IMR-90 (cell line): Measurements from ENCODE around the gene PRKAG2. TPM values are rescaled to one million over a fixed set of nuclear protein-coding genes. Genes with fewer than 3 reads are reported as not detected.

Experiments
- ATAC-seq: fragments of 200-7000 bp; cut with Tn5 transposase; 2 replicates; pipeline ENCODE4 v1.9.1; 2020; ENCODE audit warnings: low read depth, mild to moderate bottlenecking, moderate library complexity
- BruUV-seq: library from RNA; stranded (reverse); fragments of 400-500 nt; replicated peaks from 2 replicates; lab custom pipeline; 2021; lab: Mats Ljungman, UMichigan
- CTCF ChIA-PET: fragments of 300-600 bp; formaldehyde crosslinking; extraction: SDS; loops from one replicate; lab custom pipeline; 2021; ENCODE audit warnings: antibody characterized with exemption; lab: Yijun Ruan, JAX
- POLR2A ChIA-PET: fragments of 300-600 bp; sonication (Branson Sonifier 250); formaldehyde crosslinking; loops from one replicate; lab custom pipeline; 2022; ENCODE audit warnings: antibody characterized with exemption; ENCODE audit not compliant: unreplicated experiment; lab: Charles Lee
- DNase-seq: peaks from one replicate; pipeline ENCODE4 v3.0.0; 2013
- H2AFZ ChIP-seq: replicated peaks from 2 replicates; pipeline ENCODE3; 2013; ENCODE audit warnings: low read length, mild to moderate bottlenecking; ENCODE audit not compliant: poor library complexity
- H2AK5ac ChIP-seq: 2 replicates; pipeline ENCODE4 v1.6.1; 2013; ENCODE audit warnings: low read depth, low read length, inconsistent platforms
- H2AK9ac ChIP-seq: replicated peaks from 2 replicates; pipeline ENCODE3; 2013; ENCODE audit warnings: mild to moderate bottlenecking, low read depth, low read length, moderate library complexity; ENCODE audit not compliant: poor library complexity
- H2BK120ac ChIP-seq: 2 replicates; pipeline ENCODE4 v1.6.1; 2013; ENCODE audit warnings: low read depth, low read length, inconsistent platforms
- H2BK15ac ChIP-seq: 3 replicates; pipeline ENCODE4 v1.6.1; 2013; ENCODE audit warnings: low read depth, low read length, inconsistent platforms
- H2BK20ac ChIP-seq: 2 replicates; pipeline ENCODE4 v1.6.1; 2013; ENCODE audit warnings: low read depth, mild to moderate bottlenecking, inconsistent platforms, low read length, moderate library complexity
- H2BK5ac ChIP-seq: 2 replicates; pipeline ENCODE4 v1.6.1; 2013; ENCODE audit warnings: mild to moderate bottlenecking, low read depth, low read length, inconsistent platforms; ENCODE audit not compliant: poor library complexity, severe bottlenecking
- H3K14ac ChIP-seq: replicated peaks from 2 replicates; pipeline ENCODE4 v1.6.1; 2013; ENCODE audit warnings: low read depth, low read length, inconsistent platforms
- H3K18ac ChIP-seq: 2 replicates; pipeline ENCODE4 v1.6.1; 2013; ENCODE audit warnings: low read depth, low read length, control low read depth
- H3K23ac ChIP-seq: 2 replicates; pipeline ENCODE4 v1.6.1; 2013; ENCODE audit warnings: low read depth, low read length, inconsistent platforms
- H3K27ac ChIP-seq: 2 replicates; pipeline ENCODE4 v1.5.1; 2013; ENCODE audit warnings: mild to moderate bottlenecking, control low read depth, low read length; ENCODE audit not compliant: insufficient read depth
- H3K27me3 ChIP-seq: 2 replicates; pipeline ENCODE4 v1.6.1; 2013; ENCODE audit warnings: low read length; ENCODE audit not compliant: control insufficient read depth, insufficient read depth
- H3K36me3 ChIP-seq: 2 replicates; pipeline ENCODE4 v1.6.1; 2013; ENCODE audit warnings: low read length, mixed read lengths; ENCODE audit not compliant: control insufficient read depth, insufficient read depth
- H3K4ac ChIP-seq: 2 replicates; pipeline ENCODE4 v1.6.1; 2013; ENCODE audit warnings: low read depth, low read length, inconsistent platforms
- H3K4me1 ChIP-seq: 2 replicates; pipeline ENCODE4 v1.6.1; 2013; ENCODE audit warnings: low read length, mixed read lengths; ENCODE audit not compliant: control insufficient read depth, insufficient read depth
- H3K4me2 ChIP-seq: 2 replicates; pipeline ENCODE4 v1.6.1; 2013; ENCODE audit warnings: low read depth, mild to moderate bottlenecking, control low read depth, low read length, moderate library complexity
- H3K4me3 ChIP-seq: 2 replicates; pipeline ENCODE4 v1.5.1; 2013; ENCODE audit warnings: low read depth, mild to moderate bottlenecking, control low read depth, low read length, moderate library complexity; ENCODE audit not compliant: insufficient read depth
- H3K56ac ChIP-seq: 2 replicates; pipeline ENCODE4 v1.6.1; 2013; ENCODE audit warnings: low read length, inconsistent platforms; ENCODE audit not compliant: insufficient read depth; ENCODE audit errors: extremely low read depth
- H3K79me1 ChIP-seq, 2 experiments: 2 replicates each; pipeline ENCODE4 v1.6.1; 2013; ENCODE audit warnings: low read length in 2 of 2, inconsistent platforms in 1 of 2, low read depth in 1 of 2
- H3K9ac ChIP-seq: 2 replicates; pipeline ENCODE4 v1.6.1; 2013; ENCODE audit warnings: low read depth, low read length, control low read depth
- H3K9me1 ChIP-seq: 2 replicates; pipeline ENCODE4 v1.6.1; 2013; ENCODE audit warnings: low read length, inconsistent platforms; ENCODE audit not compliant: insufficient read depth
- H3K9me3 ChIP-seq: 2 replicates; pipeline ENCODE4 v1.6.1; 2013; ENCODE audit warnings: low read length; ENCODE audit not compliant: control insufficient read depth, insufficient read depth
- H4K20me1 ChIP-seq: 2 replicates; pipeline ENCODE4 v1.6.1; 2013; ENCODE audit warnings: low read length, inconsistent platforms; ENCODE audit not compliant: insufficient read depth
- H4K5ac ChIP-seq: 2 replicates; pipeline ENCODE4 v1.6.1; 2013; ENCODE audit warnings: mild to moderate bottlenecking, low read depth, low read length, control low read depth
- H4K8ac ChIP-seq, 2 experiments: 2 replicates each; pipeline ENCODE4 v1.6.1; 2013; ENCODE audit warnings: low read depth in 2 of 2, low read length in 2 of 2, control low read depth in 1 of 2, inconsistent platforms in 1 of 2
- H4K91ac ChIP-seq: 2 replicates; pipeline ENCODE4 v1.6.1; 2013; ENCODE audit warnings: low read depth, low read length, inconsistent platforms; ENCODE audit not compliant: insufficient read depth
- BHLHE40 ChIP-seq: fragments of 150-350 bp; IDR thresholded peaks from 2 replicates; pipeline ENCODE4 v1.6.1; 2016; ENCODE audit warnings: mild to moderate bottlenecking, low read depth, low read length
- CEBPB ChIP-seq: IDR thresholded peaks from 2 replicates; pipeline ENCODE4 v1.6.1; 2012; ENCODE audit warnings: low read depth, low read length, improper control_type of control experiment
- CHD1 ChIP-seq: IDR thresholded peaks from 2 replicates; pipeline ENCODE4 v1.6.1; 2012; ENCODE audit warnings: low read depth, low read length, improper control_type of control experiment
- CTCF ChIP-seq: conservative IDR thresholded peaks from 2 replicates; pipeline ENCODE4 v1.5.1; 2012; ENCODE audit warnings: mild to moderate bottlenecking, low read depth, low read length, improper control_type of control experiment
- FOS ChIP-seq: fragments of 150-350 bp; IDR thresholded peaks from 2 replicates; pipeline ENCODE4 v1.6.1; 2016; ENCODE audit warnings: low read depth, low read length
- MAFK ChIP-seq: IDR thresholded peaks from 2 replicates; pipeline ENCODE4 v1.6.1; 2012; ENCODE audit warnings: low read depth, low read length, improper control_type of control experiment
- MAZ ChIP-seq: IDR thresholded peaks from 2 replicates; pipeline ENCODE4 v1.6.1; 2012; ENCODE audit warnings: low read depth, mild to moderate bottlenecking, low read length, improper control_type of control experiment, moderate library complexity, borderline replicate concordance
- MXI1 ChIP-seq: IDR thresholded peaks from 2 replicates; pipeline ENCODE4 v1.6.1; 2012; ENCODE audit warnings: low read depth, mild to moderate bottlenecking, low read length, moderate library complexity, borderline replicate concordance
- NFE2L2 ChIP-seq: fragments of 150-350 bp; IDR thresholded peaks from 2 replicates; pipeline ENCODE4 v1.6.1; 2016; ENCODE audit warnings: low read depth, mild to moderate bottlenecking, low read length
- POLR2A ChIP-seq: IDR thresholded peaks from 2 replicates; pipeline ENCODE4 v1.6.1; 2012; ENCODE audit warnings: mild to moderate bottlenecking, low read depth, low read length
- RAD21 ChIP-seq: IDR thresholded peaks from 2 replicates; pipeline ENCODE4 v1.6.1; 2012; ENCODE audit warnings: low read length, improper control_type of control experiment
- RCOR1 ChIP-seq: IDR thresholded peaks from 2 replicates; pipeline ENCODE4 v1.6.1; 2012; ENCODE audit warnings: mild to moderate bottlenecking, low read length, improper control_type of control experiment; ENCODE audit not compliant: insufficient replicate concordance
- RFX5 ChIP-seq: IDR thresholded peaks from 2 replicates; pipeline ENCODE4 v1.8.0; 2012; ENCODE audit warnings: low read depth, mild to moderate bottlenecking, low read length, moderate library complexity
- SMC3 ChIP-seq: fragments of 150-350 bp; IDR thresholded peaks from 2 replicates; pipeline ENCODE4 v1.6.1; 2016; ENCODE audit warnings: low read depth, mild to moderate bottlenecking, antibody characterized with exemption, low read length, moderate library complexity
- USF2 ChIP-seq: fragments of 150-350 bp; IDR thresholded peaks from 2 replicates; pipeline ENCODE4 v1.6.1; 2017; ENCODE audit warnings: mild to moderate bottlenecking, antibody characterized with exemption, low read length, low read depth
- WGBS, 2 experiments: methylation state at CpG; one replicate each; pipeline versions ENCODE4 v1.1.5 to v1.1.7; 2013; ENCODE audit warnings: missing lambda C conversion rate in 2 of 2; ENCODE audit not compliant: insufficient read length in 1 of 2; ENCODE audit errors: extremely low coverage in 2 of 2; 5-methylcytosine and 5-hydroxymethylcytosine counted together
- dilution Hi-C: fragments of 300-500 bp; cut with HindIII; formaldehyde crosslinking; loops from one replicate; pipeline ENCODE4 v1.14.3; 2018; ENCODE audit warnings: low sequenced_read_pairs; ENCODE audit not compliant: unreplicated experiment
- in situ Hi-C: fragments of 300-500 bp; cut with MboI; formaldehyde crosslinking; loops from 3 replicates; pipeline ENCODE4 v1.14.3; 2019; ENCODE audit warnings: low sequenced_read_pairs, inconsistent platforms, mixed read lengths
- intact Hi-C: fragments of 100-400 bp; cut with micrococcal nuclease; formaldehyde crosslinking; loops from 2 replicates; pipeline ENCODE4 v1.10.0; 2022
- polyA plus RNA-seq, 3 experiments: library from polyadenylated mRNA; depleted of rRNA; stranded (reverse); fragments of >200 nt; gene quantifications; 2 replicates each; pipeline ENCODE4 v1.2.3, GENCODE V29; 2012; ENCODE audit warnings: low replicate concordance in 1 of 3
- total RNA-seq: library from RNA; depleted of rRNA; stranded (reverse); fragments of >200 nt; gene quantifications from 2 replicates; pipeline ENCODE4 v1.2.3, GENCODE V29; 2012
- TF ChIP-seq, protein P1 (sequence below): fragments of 150-350 bp; IDR thresholded peaks from 2 replicates; pipeline ENCODE4 v1.6.1; 2016; ENCODE audit warnings: low read depth, mild to moderate bottlenecking, low read length, moderate library complexity, borderline replicate concordance

The PRKAG2 gene
- total and polyA plus RNA-seq, 2 of the 4 experiments (the other 2 are of a cell fraction), result 15.4 to 21.6 TPM

GRCh38 chr7:151805191-151805590 is 71.7 kb downstream of the PRKAG2 start:
- H3K36me3 ChIP-seq, result no peaks in the 10 kb centered on the region
- TF ChIP-seq RFX5 (no peak), MXI1 (no peak), RCOR1 (no peak), CHD1 (no peak), NFE2L2 (no peak), RAD21 (no peak), POLR2A (no peak), CTCF (no peak), MAFK (no peak), MAZ (no peak), FOS (no peak), USF2 (no peak), BHLHE40 (no peak), CEBPB (no peak), SMC3 (no peak)
- TF ChIP-seq, protein P1, sequence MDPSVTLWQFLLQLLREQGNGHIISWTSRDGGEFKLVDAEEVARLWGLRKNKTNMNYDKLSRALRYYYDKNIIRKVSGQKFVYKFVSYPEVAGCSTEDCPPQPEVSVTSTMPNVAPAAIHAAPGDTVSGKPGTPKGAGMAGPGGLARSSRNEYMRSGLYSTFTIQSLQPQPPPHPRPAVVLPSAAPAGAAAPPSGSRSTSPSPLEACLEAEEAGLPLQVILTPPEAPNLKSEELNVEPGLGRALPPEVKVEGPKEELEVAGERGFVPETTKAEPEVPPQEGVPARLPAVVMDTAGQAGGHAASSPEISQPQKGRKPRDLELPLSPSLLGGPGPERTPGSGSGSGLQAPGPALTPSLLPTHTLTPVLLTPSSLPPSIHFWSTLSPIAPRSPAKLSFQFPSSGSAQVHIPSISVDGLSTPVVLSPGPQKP, result no peak
- H3K27ac ChIP-seq, result no peak overlapping the region
- H3K9me1 ChIP-seq, result 0 out of 2 replicates have a peak, but pooled peaks cover 2% of the 10 kb centered on the region
- no peak overlapping the region for H2BK20ac ChIP-seq
- no peaks in the 10 kb centered on the region for H3K4me1 ChIP-seq
- no peak overlapping the region for H4K5ac ChIP-seq
- H3K4ac ChIP-seq, result no peak overlapping the region
- no peak overlapping the region for H2BK5ac ChIP-seq
- no peak overlapping the region for H3K14ac ChIP-seq
- H3K56ac ChIP-seq, result no peak overlapping the region
- no peak overlapping the region for H3K4me2 ChIP-seq
- in situ Hi-C loops (no loop called here), intact Hi-C loops (no loop called here), dilution Hi-C loops (no loop called here)
- DNase-seq (no peak), ATAC-seq (no peak)
- H3K23ac ChIP-seq, result no peak overlapping the region
- no CpG with 5 or more reads among the region's 6 CpGs for WGBS, 2 experiments
- CTCF ChIA-PET, result no interaction called here
- peaks cover 51% of the 10 kb centered on the region for H3K27me3 ChIP-seq
- no peak overlapping the region for H2BK120ac ChIP-seq
- H4K8ac ChIP-seq, result no peak overlapping the region
- BruUV-seq, result no TSS peak
- H3K18ac ChIP-seq, result no peak overlapping the region
- no peak overlapping the region for H4K91ac ChIP-seq
- no peak overlapping the region for H2AK5ac ChIP-seq
- no peak overlapping the region for H3K9ac ChIP-seq
- no peaks in the 10 kb centered on the region for H4K20me1 ChIP-seq
- POLR2A ChIA-PET, result no interaction called here
- no peak overlapping the region for H3K4me3 ChIP-seq
- no peak overlapping the region for H2AFZ ChIP-seq
- H3K9me3 ChIP-seq, result no peaks in the 10 kb centered on the region
- no peaks in the 10 kb centered on the region for H3K79me1 ChIP-seq
- H2BK15ac ChIP-seq, result no peak overlapping the region
- H2AK9ac ChIP-seq, result no peak overlapping the region
